GM23338 (cell line): ENCODE data around the gene AP2A2. TPM values are rescaled to one million over a fixed set of nuclear protein-coding genes. Genes with fewer than 3 reads are reported as not detected.

ENCODE experiments used
- ETS1 ChIP-seq: IDR thresholded peaks from 2 replicates; pipeline ENCODE4 v1.6.1; 2016; ENCODE audit warnings: antibody characterized with exemption
- EZH2 ChIP-seq: fragments of 200-600 bp; sonication (generic); IDR thresholded peaks from one replicate; pipeline ENCODE4 v1.8.0; 2017; ENCODE audit warnings: antibody characterized with exemption, mild to moderate bottlenecking, low read depth; ENCODE audit not compliant: unreplicated experiment
- EZH2phosphoT487 ChIP-seq: fragments of 200-600 bp; sonication (generic); IDR thresholded peaks from one replicate; pipeline ENCODE4 v1.8.1; 2018; ENCODE audit warnings: antibody characterized with exemption; ENCODE audit not compliant: unreplicated experiment
- JUNB ChIP-seq: IDR thresholded peaks from one replicate; pipeline ENCODE4 v1.6.1; 2016; ENCODE audit warnings: antibody characterized with exemption; ENCODE audit not compliant: unreplicated experiment
- NANOG ChIP-seq: IDR thresholded peaks from 2 replicates; pipeline ENCODE4 v1.6.1; 2016; ENCODE audit warnings: antibody characterized with exemption, borderline replicate concordance
- POLR2AphosphoS5 ChIP-seq: IDR thresholded peaks from 2 replicates; pipeline ENCODE4 v1.6.1; 2016; ENCODE audit warnings: antibody characterized with exemption, low read depth
- STAT1 ChIP-seq: IDR thresholded peaks from one replicate; pipeline ENCODE4 v1.6.1; 2016; ENCODE audit warnings: antibody characterized with exemption; ENCODE audit not compliant: unreplicated experiment
- ZNF114 ChIP-seq: fragments of 250-450 bp; sonication (Bioruptor Pico); IDR thresholded peaks from 2 replicates; pipeline ENCODE4 v1.5.0; 2020; ENCODE audit warnings: mild to moderate bottlenecking, moderate library complexity
- ZNF331 ChIP-seq: fragments of 250-450 bp; sonication (Bioruptor Pico); IDR thresholded peaks from 2 replicates; pipeline ENCODE4 v1.5.0; 2020; ENCODE audit warnings: low read depth, mild to moderate bottlenecking, moderate library complexity
- ZNF462 ChIP-seq: fragments of 250-450 bp; sonication (Bioruptor Pico); IDR thresholded peaks from 2 replicates; pipeline ENCODE4 v1.5.0; 2020; ENCODE audit warnings: mild to moderate bottlenecking, moderate library complexity
- polyA plus RNA-seq: library from polyadenylated mRNA; unstranded; fragments of >200 nt; fragmentation: Nextera tagmentation; extraction: Ambion mirVana; gene quantifications from 2 replicates; pipeline ENCODE4 v1.2.1, GENCODE V29; 2016
- total RNA-seq: library from RNA; depleted of rRNA; stranded (reverse); fragments of >200 nt; shearing (Covaris generic); gene quantifications from 2 replicates; pipeline ENCODE4 v1.2.3, GENCODE V29; 2014

AP2A2 gene
- total and polyA plus RNA-seq, 2 experiments from 2014 or later: 23.7 to 47.5 TPM

GRCh38 chr11:1033016-1033798 lies 107.5 kb downstream of the AP2A2 start (continued):
- TF ChIP-seq ZNF462 (CRISPR knock-in tag) (no peak), NANOG (no peak), ETS1 (no peak), ZNF114 (CRISPR knock-in tag) (no peak), POLR2AphosphoS5 (no peak), JUNB (no peak), EZH2phosphoT487 (no peak), EZH2 (no peak), STAT1 (no peak), ZNF331 (no peak)
